ENCODE measurements around the gene CATSPER1. TPM values are rescaled to one million over a fixed set of nuclear protein-coding genes. Genes with fewer than 3 reads are reported as not detected.

CATSPER1 gene
- total RNA-seq, 1 experiment from 2014 or later, result 2.4 TPM

- H4K20me1 ChIP-seq (ENCODE audit: insufficient read depth), result no peaks in the 10 kb centered on the region; the same call in 1 of the 2 replicates
- no peak overlapping the region for H2AFZ ChIP-seq (ENCODE audit: low read depth, low read length, poor library complexity, severe bottlenecking)
- H3K4me3 ChIP-seq (replicated peaks in 1 of 2; ENCODE audit: low read depth in 1 of 2, low read length in 2 of 2), result no peak overlapping the region
- no peaks in the 10 kb centered on the region for H3K27me3 ChIP-seq (ENCODE audit: insufficient read depth, low read length)
- intact Hi-C loops (cut with micrococcal nuclease), result no loop called here
- no peak overlapping the region for H3K27ac ChIP-seq (ENCODE audit: low read depth, low read length)
- peaks cover 26 to 30% of the 10 kb centered on the region in 2 experiments for H3K36me3 ChIP-seq (ENCODE audit: control insufficient read depth in 1 of 2, insufficient read depth in 2 of 2, low read length in 2 of 2)
- H3K9me2 ChIP-seq (ENCODE audit: insufficient read depth), result no peaks in the 10 kb centered on the region
- no peak overlapping the region for H3K4me2 ChIP-seq (ENCODE audit: low read length)
- peaks cover 38% of the 10 kb centered on the region for H3K79me2 ChIP-seq (ENCODE audit: insufficient read depth, low read length)
- TF ChIP-seq TCF7L2 (IDR thresholded peaks at IDR 0.05; ENCODE audit: borderline replicate concordance, extremely low read depth, insufficient read depth, insufficient read length) (no peak), ZFX (IDR thresholded peaks at IDR 0.05) (no peak), ELF1 (IDR thresholded peaks at IDR 0.05; ENCODE audit: borderline replicate concordance, low read depth) (no peak), CTCF (IDR thresholded peaks at IDR 0.05 in 2 of 3, conservative IDR thresholded peaks at IDR 0.05 in 1 of 3; ENCODE audit: borderline replicate concordance in 1 of 3, insufficient read depth in 1 of 3, low read depth in 2 of 3, low read length in 2 of 3) (no peak), ZBTB33 (IDR thresholded peaks at IDR 0.05; ENCODE audit: extremely low read depth, insufficient replicate concordance, low read length) (no peak), CEBPB (IDR thresholded peaks at IDR 0.05; ENCODE audit: low read depth) (no peak), CBX3 (IDR thresholded peaks at IDR 0.05; ENCODE audit: low read depth) (no peak), EZH2phosphoT487 (IDR thresholded peaks at IDR 0.05; ENCODE audit: borderline replicate concordance) (no peak), POLR2AphosphoS5 (IDR thresholded peaks at IDR 0.05; ENCODE audit: low read depth, low read length) (no peak), YY1 (IDR thresholded peaks at IDR 0.05; ENCODE audit: extremely low read depth, insufficient replicate concordance, low read depth, low read length) (no peak), SRF (IDR thresholded peaks at IDR 0.05; ENCODE audit: low read depth) (no peak), EGR1 (IDR thresholded peaks at IDR 0.05; ENCODE audit: low read depth) (no peak), RAD21 (IDR thresholded peaks at IDR 0.05; ENCODE audit: low read depth) (no peak), JUND (IDR thresholded peaks at IDR 0.05) (no peak), EZH2 (IDR thresholded peaks at IDR 0.05) (no peak), SP1 (IDR thresholded peaks at IDR 0.05; ENCODE audit: low read depth) (no peak), MAX (IDR thresholded peaks at IDR 0.05) (no peak), POLR2A (IDR thresholded peaks at IDR 0.05; ENCODE audit: borderline replicate concordance, extremely low read depth, insufficient read depth, insufficient read length) (no peak)
- TF ChIP-seq, protein P1, sequence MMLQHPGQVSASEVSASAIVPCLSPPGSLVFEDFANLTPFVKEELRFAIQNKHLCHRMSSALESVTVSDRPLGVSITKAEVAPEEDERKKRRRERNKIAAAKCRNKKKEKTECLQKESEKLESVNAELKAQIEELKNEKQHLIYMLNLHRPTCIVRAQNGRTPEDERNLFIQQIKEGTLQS (IDR thresholded peaks at IDR 0.05), result no peak
- TF ChIP-seq, protein P2, sequence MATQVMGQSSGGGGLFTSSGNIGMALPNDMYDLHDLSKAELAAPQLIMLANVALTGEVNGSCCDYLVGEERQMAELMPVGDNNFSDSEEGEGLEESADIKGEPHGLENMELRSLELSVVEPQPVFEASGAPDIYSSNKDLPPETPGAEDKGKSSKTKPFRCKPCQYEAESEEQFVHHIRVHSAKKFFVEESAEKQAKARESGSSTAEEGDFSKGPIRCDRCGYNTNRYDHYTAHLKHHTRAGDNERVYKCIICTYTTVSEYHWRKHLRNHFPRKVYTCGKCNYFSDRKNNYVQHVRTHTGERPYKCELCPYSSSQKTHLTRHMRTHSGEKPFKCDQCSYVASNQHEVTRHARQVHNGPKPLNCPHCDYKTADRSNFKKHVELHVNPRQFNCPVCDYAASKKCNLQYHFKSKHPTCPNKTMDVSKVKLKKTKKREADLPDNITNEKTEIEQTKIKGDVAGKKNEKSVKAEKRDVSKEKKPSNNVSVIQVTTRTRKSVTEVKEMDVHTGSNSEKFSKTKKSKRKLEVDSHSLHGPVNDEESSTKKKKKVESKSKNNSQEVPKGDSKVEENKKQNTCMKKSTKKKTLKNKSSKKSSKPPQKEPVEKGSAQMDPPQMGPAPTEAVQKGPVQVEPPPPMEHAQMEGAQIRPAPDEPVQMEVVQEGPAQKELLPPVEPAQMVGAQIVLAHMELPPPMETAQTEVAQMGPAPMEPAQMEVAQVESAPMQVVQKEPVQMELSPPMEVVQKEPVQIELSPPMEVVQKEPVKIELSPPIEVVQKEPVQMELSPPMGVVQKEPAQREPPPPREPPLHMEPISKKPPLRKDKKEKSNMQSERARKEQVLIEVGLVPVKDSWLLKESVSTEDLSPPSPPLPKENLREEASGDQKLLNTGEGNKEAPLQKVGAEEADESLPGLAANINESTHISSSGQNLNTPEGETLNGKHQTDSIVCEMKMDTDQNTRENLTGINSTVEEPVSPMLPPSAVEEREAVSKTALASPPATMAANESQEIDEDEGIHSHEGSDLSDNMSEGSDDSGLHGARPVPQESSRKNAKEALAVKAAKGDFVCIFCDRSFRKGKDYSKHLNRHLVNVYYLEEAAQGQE (IDR thresholded peaks at IDR 0.05; ENCODE audit: low read depth), result no peak
- RAD21 ChIA-PET (ENCODE audit: low non-redundant PET in 1 of 2, low total read pairs in 2 of 2, uncharacterized antibody in 2 of 2, unreplicated experiment in 2 of 2), result no interaction called here
- DNase-seq (ENCODE audit: low read depth, low spot score) (no peak), ATAC-seq (no peak)
- CTCF ChIA-PET, result no interaction called here
- peaks cover 4 to 6% of the 10 kb centered on the region in 2 experiments for H3K4me1 ChIP-seq (ENCODE audit: control insufficient read depth in 1 of 2, insufficient read depth in 2 of 2, low read length in 2 of 2)
- BruUV-seq (replicated peaks), result no TSS peak
- no peaks in the 10 kb centered on the region for H3K9me3 ChIP-seq (ENCODE audit: control insufficient read depth in 1 of 2, insufficient read depth in 1 of 2, low read depth in 1 of 2, low read length in 2 of 2)
- POLR2A ChIA-PET, result no interaction called here
- H3K9ac ChIP-seq (ENCODE audit: low read length), result no peak overlapping the region
Observed at GRCh38 chr11:65997286-65997685, 29.0 kb downstream of the CATSPER1 start.

Data from HCT116 (cell line).